ENCODE data around the gene CACNA2D1.
A peak's percentile ranks its signal among the peaks of the same experiment; 100 is the strongest.

Gene CACNA2D1

GRCh38 chr7:82286798-82287140 lies 156.8 kb downstream of the CACNA2D1 start:
- H3K27ac ChIP-seq (ENCODE audit: low read depth, low read length): no peak overlapping the region
- H3K27me3 ChIP-seq (ENCODE audit: control insufficient read depth, insufficient read depth, low read length): no peaks in the 10 kb centered on the region
- no peaks in the 10 kb centered on the region for H3K36me3 ChIP-seq (ENCODE audit: control insufficient read depth, insufficient read depth, low read length)
- H3K4me3 ChIP-seq (ENCODE audit: low read length): no peak overlapping the region
- no peak overlapping the region for H3K9ac ChIP-seq (ENCODE audit: low read length)
- H3K4me1 ChIP-seq (ENCODE audit: control insufficient read depth, insufficient read depth, low read length): peaks cover 3% of the 10 kb centered on the region

- H3K4me3 ChIP-seq (ENCODE audit: low read length): no peak overlapping the region
- H3K27ac ChIP-seq (ENCODE audit: low read depth, low read length): no peak overlapping the region
- peaks cover 3% of the 10 kb centered on the region for H3K4me1 ChIP-seq (ENCODE audit: control insufficient read depth, insufficient read depth, low read length)
- no peaks in the 10 kb centered on the region for H3K36me3 ChIP-seq (ENCODE audit: control insufficient read depth, insufficient read depth, low read length)
- H3K9ac ChIP-seq (ENCODE audit: low read length): no peak overlapping the region
- no peaks in the 10 kb centered on the region for H3K27me3 ChIP-seq (ENCODE audit: control insufficient read depth, insufficient read depth, low read length)
Measured at GRCh38 chr7:82286096-82286797, 157.3 kb downstream of the CACNA2D1 start.

- Histone ChIP-seq H3K36me3 (ENCODE audit: control insufficient read depth, insufficient read depth, low read length) (no peaks in the 10 kb centered on the region), H3K9ac (ENCODE audit: low read length) (no peak overlapping the region), H3K27me3 (ENCODE audit: control insufficient read depth, insufficient read depth, low read length) (no peaks in the 10 kb centered on the region), H3K27ac (ENCODE audit: low read depth, low read length) (no peak overlapping the region), H3K4me1 (ENCODE audit: control insufficient read depth, insufficient read depth, low read length) (peaks cover 3% of the 10 kb centered on the region), H3K4me3 (ENCODE audit: low read length) (no peak overlapping the region)
Measured at GRCh38 chr7:82284936-82285519, 158.5 kb downstream of the CACNA2D1 start.

- Histone ChIP-seq H3K9ac (ENCODE audit: low read length) (no peak overlapping the region), H3K27ac (ENCODE audit: low read depth, low read length) (no peak overlapping the region), H3K27me3 (ENCODE audit: control insufficient read depth, insufficient read depth, low read length) (no peaks in the 10 kb centered on the region), H3K4me1 (ENCODE audit: control insufficient read depth, insufficient read depth, low read length) (peaks cover 5% of the 10 kb centered on the region), H3K4me3 (ENCODE audit: low read length) (no peak overlapping the region), H3K36me3 (ENCODE audit: control insufficient read depth, insufficient read depth, low read length) (no peaks in the 10 kb centered on the region)
Measured at GRCh38 chr7:82275342-82275741, 168.2 kb downstream of the CACNA2D1 start.

GRCh38 chr7:82274681-82275080 lies 168.9 kb downstream of the CACNA2D1 start:
- Histone ChIP-seq H3K9ac (ENCODE audit: low read length) (no peak overlapping the region), H3K4me3 (ENCODE audit: low read length) (no peak overlapping the region), H3K27me3 (ENCODE audit: control insufficient read depth, insufficient read depth, low read length) (no peaks in the 10 kb centered on the region), H3K36me3 (ENCODE audit: control insufficient read depth, insufficient read depth, low read length) (no peaks in the 10 kb centered on the region), H3K4me1 (ENCODE audit: control insufficient read depth, insufficient read depth, low read length) (peaks cover 5% of the 10 kb centered on the region), H3K27ac (ENCODE audit: low read depth, low read length) (no peak overlapping the region)

DNA sequence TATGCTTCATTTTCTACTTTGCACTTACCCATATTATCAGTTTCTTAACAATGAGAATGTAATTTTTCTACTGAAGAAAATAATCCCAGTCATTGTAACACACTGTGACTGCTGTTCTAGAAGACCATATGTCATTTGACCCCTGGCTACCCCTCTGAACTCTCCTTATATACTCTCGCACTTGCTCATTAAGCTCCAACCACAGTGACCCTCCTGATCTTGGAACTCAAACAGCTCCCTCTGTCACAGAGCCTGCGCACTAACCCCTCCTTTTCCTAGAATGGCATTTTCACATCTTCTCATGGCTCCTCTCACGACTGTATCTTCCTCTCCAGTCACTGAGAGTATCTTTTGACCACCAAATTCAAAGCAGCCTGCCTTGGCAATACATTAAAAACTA lies 169.7 kb downstream of the CACNA2D1 start:
- Histone ChIP-seq H3K4me1 (ENCODE audit: control insufficient read depth, insufficient read depth, low read length) (peaks cover 5% of the 10 kb centered on the region), H3K27ac (ENCODE audit: low read depth, low read length) (no peak overlapping the region), H3K9ac (ENCODE audit: low read length) (no peak overlapping the region), H3K27me3 (ENCODE audit: control insufficient read depth, insufficient read depth, low read length) (no peaks in the 10 kb centered on the region), H3K36me3 (ENCODE audit: control insufficient read depth, insufficient read depth, low read length) (no peaks in the 10 kb centered on the region), H3K4me3 (ENCODE audit: low read length) (no peak overlapping the region)

- Histone ChIP-seq H3K4me1 (ENCODE audit: control insufficient read depth, insufficient read depth, low read length) (peaks cover 5% of the 10 kb centered on the region), H3K4me3 (ENCODE audit: low read length) (no peak overlapping the region), H3K36me3 (ENCODE audit: control insufficient read depth, insufficient read depth, low read length) (no peaks in the 10 kb centered on the region)
Measured at GRCh38 chr7:82270870-82271269, 172.7 kb downstream of the CACNA2D1 start.

GRCh38 chr7:82268632-82269031 lies 174.9 kb downstream of the CACNA2D1 start:
- no peak overlapping the region for H3K4me3 ChIP-seq (ENCODE audit: low read length)
- H3K4me1 ChIP-seq (ENCODE audit: control insufficient read depth, insufficient read depth, low read length): peaks cover 8% of the 10 kb centered on the region
- no peaks in the 10 kb centered on the region for H3K36me3 ChIP-seq (ENCODE audit: control insufficient read depth, insufficient read depth, low read length)
- no peak overlapping the region for H3K27ac ChIP-seq (ENCODE audit: low read depth, low read length)
- no peaks in the 10 kb centered on the region for H3K27me3 ChIP-seq (ENCODE audit: control insufficient read depth, insufficient read depth, low read length)
- no peak overlapping the region for H3K9ac ChIP-seq (ENCODE audit: low read length)

More at GRCh38 chr7:82270870-82271269, 172.7 kb downstream of the CACNA2D1 start:
- no peak overlapping the region for H3K9ac ChIP-seq (ENCODE audit: low read length)
- no peaks in the 10 kb centered on the region for H3K27me3 ChIP-seq (ENCODE audit: control insufficient read depth, insufficient read depth, low read length)
- no peak overlapping the region for H3K27ac ChIP-seq (ENCODE audit: low read depth, low read length)

DNA sequence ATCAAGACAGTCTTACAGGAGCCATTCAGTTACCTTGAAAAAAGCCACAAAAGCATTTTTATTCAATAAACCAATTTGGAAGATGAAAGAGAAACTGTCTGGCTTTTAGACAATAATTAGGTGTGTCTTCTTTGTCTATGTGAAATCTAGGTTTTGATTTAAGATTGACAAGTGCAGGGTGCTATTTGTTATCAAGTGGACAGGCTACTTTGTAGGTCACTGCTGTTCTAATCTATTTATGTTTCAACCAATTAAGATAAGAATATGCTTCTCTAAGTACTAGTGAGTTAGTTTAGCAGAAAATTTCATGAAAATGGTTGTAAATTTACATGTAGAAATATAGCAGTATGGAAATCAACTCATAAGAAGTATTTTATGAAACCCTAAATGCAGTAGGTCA lies 177.5 kb downstream of the CACNA2D1 start:
- Histone ChIP-seq H3K36me3 (ENCODE audit: control insufficient read depth, insufficient read depth, low read length) (no peaks in the 10 kb centered on the region), H3K4me3 (ENCODE audit: low read length) (no peak overlapping the region), H3K27ac (ENCODE audit: low read depth, low read length) (no peak overlapping the region), H3K4me1 (ENCODE audit: control insufficient read depth, insufficient read depth, low read length) (peaks cover 7% of the 10 kb centered on the region), H3K9ac (ENCODE audit: low read length) (no peak overlapping the region), H3K27me3 (ENCODE audit: control insufficient read depth, insufficient read depth, low read length) (no peaks in the 10 kb centered on the region)

GRCh38 chr7:82264783-82265305 lies 178.7 kb downstream of the CACNA2D1 start:
- peaks cover 3% of the 10 kb centered on the region for H3K4me1 ChIP-seq (ENCODE audit: control insufficient read depth, insufficient read depth, low read length)
- H3K36me3 ChIP-seq (ENCODE audit: control insufficient read depth, insufficient read depth, low read length): no peaks in the 10 kb centered on the region
- no peak overlapping the region for H3K9ac ChIP-seq (ENCODE audit: low read length)
- no peaks in the 10 kb centered on the region for H3K27me3 ChIP-seq (ENCODE audit: control insufficient read depth, insufficient read depth, low read length)
- no peak overlapping the region for H3K4me3 ChIP-seq (ENCODE audit: low read length)
- no peak overlapping the region for H3K27ac ChIP-seq (ENCODE audit: low read depth, low read length)

DNA sequence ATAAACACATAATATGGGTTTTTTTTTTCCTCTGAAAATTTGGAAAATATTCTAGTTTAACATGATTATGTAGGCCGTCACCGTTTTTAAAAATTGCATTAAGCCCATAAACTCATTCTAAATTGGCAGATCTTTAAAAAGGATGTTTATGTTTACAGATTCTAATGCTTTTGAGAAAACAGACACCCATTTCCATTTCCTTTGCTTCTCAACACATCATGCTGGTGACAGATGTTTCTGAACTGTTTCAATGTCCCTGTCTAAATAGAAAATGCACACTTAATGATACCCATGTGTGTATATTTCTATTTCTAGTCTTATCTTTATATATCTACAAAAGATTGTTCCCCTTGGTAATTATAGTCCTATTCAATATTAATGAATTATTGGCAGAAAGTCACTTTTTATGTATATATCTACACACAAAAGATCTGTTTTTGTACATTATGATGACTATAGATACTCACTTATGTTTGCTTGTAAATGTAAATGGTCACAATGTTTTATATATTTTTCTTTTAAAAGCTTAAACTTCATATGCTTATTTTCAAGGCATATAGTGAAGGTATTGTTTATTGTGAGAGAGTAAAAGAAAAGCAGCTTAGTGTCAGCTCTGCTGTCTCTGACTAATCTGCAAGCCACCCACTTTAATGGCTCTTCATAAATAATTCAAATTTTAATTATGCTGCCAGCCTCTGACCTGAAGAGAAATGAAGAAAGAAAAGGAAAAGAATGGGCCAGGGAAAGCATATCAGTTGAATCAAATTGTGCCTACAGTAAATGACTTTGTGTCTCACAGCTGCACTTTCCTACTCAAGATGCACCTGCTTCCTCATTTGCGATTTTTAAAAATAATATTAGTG lies 179.4 kb downstream of the CACNA2D1 start:
- no peak overlapping the region for H3K27ac ChIP-seq (ENCODE audit: low read depth, low read length)
- no peak overlapping the region for H3K9ac ChIP-seq (ENCODE audit: low read length)
- no peaks in the 10 kb centered on the region for H3K27me3 ChIP-seq (ENCODE audit: control insufficient read depth, insufficient read depth, low read length)
- peaks cover 3% of the 10 kb centered on the region for H3K4me1 ChIP-seq (ENCODE audit: control insufficient read depth, insufficient read depth, low read length)
- H3K36me3 ChIP-seq (ENCODE audit: control insufficient read depth, insufficient read depth, low read length): no peaks in the 10 kb centered on the region
- no peak overlapping the region for H3K4me3 ChIP-seq (ENCODE audit: low read length)

- H3K27ac ChIP-seq (ENCODE audit: low read depth, low read length): peak overlapping the region; percentile 37
Measured at GRCh38 chr7:82258181-82258580, 185.4 kb downstream of the CACNA2D1 start.

More at GRCh38 chr7:82258181-82258580, 185.4 kb downstream of the CACNA2D1 start:
- H3K36me3 ChIP-seq (ENCODE audit: control insufficient read depth, insufficient read depth, low read length): no peaks in the 10 kb centered on the region
- no peaks in the 10 kb centered on the region for H3K27me3 ChIP-seq (ENCODE audit: control insufficient read depth, insufficient read depth, low read length)
- no peak overlapping the region for H3K4me3 ChIP-seq (ENCODE audit: low read length)
- H3K9ac ChIP-seq (ENCODE audit: low read length): no peak overlapping the region
- peaks cover 8% of the 10 kb centered on the region for H3K4me1 ChIP-seq (ENCODE audit: control insufficient read depth, insufficient read depth, low read length)
